H9 (cell line): ENCODE measurements around the gene SNTG2. TPM values are rescaled to one million over a fixed set of nuclear protein-coding genes. Genes with fewer than 3 reads are reported as not detected.
A peak's percentile ranks its signal among the peaks of the same experiment; 100 is the strongest.

Experiments
- DNase-seq: peaks from one replicate; pipeline ENCODE4 v3.0.0-alpha.2; 2017
- H2AFZ ChIP-seq: one replicate; pipeline ENCODE4 v1.6.1; 2013; ENCODE audit warnings: mild to moderate bottlenecking, low read length, control low read depth, moderate library complexity
- H2AK5ac ChIP-seq: 2 replicates; pipeline ENCODE4 v1.6.1; 2013; ENCODE audit warnings: low read length, control low read depth, mixed read lengths; ENCODE audit not compliant: insufficient read length
- H2BK120ac ChIP-seq: one replicate; pipeline ENCODE4 v1.6.1; 2013; ENCODE audit warnings: low read depth, mild to moderate bottlenecking, low read length, control low read depth, inconsistent platforms; ENCODE audit not compliant: poor library complexity, severe bottlenecking
- H2BK12ac ChIP-seq: 2 replicates; pipeline ENCODE4 v1.6.1; 2013; ENCODE audit warnings: low read length, control low read depth, mixed read lengths, low read depth; ENCODE audit not compliant: insufficient read length
- H2BK15ac ChIP-seq: 2 replicates; pipeline ENCODE4 v1.6.1; 2013; ENCODE audit warnings: low read depth, low read length, control low read depth
- H2BK20ac ChIP-seq: one replicate; pipeline ENCODE4 v1.6.1; 2013; ENCODE audit warnings: low read depth, mild to moderate bottlenecking, low read length, control low read depth, inconsistent platforms; ENCODE audit not compliant: poor library complexity, severe bottlenecking
- H2BK5ac ChIP-seq: 2 replicates; pipeline ENCODE4 v1.6.1; 2013; ENCODE audit warnings: low read length, control low read depth, mixed read lengths; ENCODE audit not compliant: insufficient read length
- H3K14ac ChIP-seq: 2 replicates; pipeline ENCODE4 v1.6.1; 2013; ENCODE audit warnings: low read length, control low read depth; ENCODE audit not compliant: insufficient read depth
- H3K18ac ChIP-seq: 2 replicates; pipeline ENCODE4 v1.6.1; 2013; ENCODE audit warnings: low read depth, mild to moderate bottlenecking, mixed read lengths, low read length, control low read depth; ENCODE audit not compliant: insufficient read length
- H3K23ac ChIP-seq: 2 replicates; pipeline ENCODE4 v1.6.1; 2013; ENCODE audit warnings: low read length, control low read depth, mixed read lengths, low read depth; ENCODE audit not compliant: insufficient read length
- H3K23me2 ChIP-seq: 2 replicates; pipeline ENCODE4 v1.6.1; 2013; ENCODE audit warnings: low read depth, mild to moderate bottlenecking, mixed read lengths, low read length, control low read depth; ENCODE audit not compliant: insufficient read length, poor library complexity, severe bottlenecking
- H3K27ac ChIP-seq: 2 replicates; pipeline ENCODE4 v1.5.1; 2013; ENCODE audit warnings: low read length, control low read depth, mixed read lengths, low read depth; ENCODE audit not compliant: insufficient read length
- H3K27me3 ChIP-seq: 2 replicates; pipeline ENCODE4 v1.6.1; 2013; ENCODE audit warnings: low read length, control low read depth, inconsistent platforms; ENCODE audit not compliant: insufficient read depth
- H3K4ac ChIP-seq: 2 replicates; pipeline ENCODE4 v1.6.1; 2013; ENCODE audit warnings: low read depth, mild to moderate bottlenecking, control low read depth, inconsistent platforms, low read length, moderate library complexity
- H3K4me1 ChIP-seq: 2 replicates; pipeline ENCODE4 v1.6.1; 2013; ENCODE audit warnings: low read length, control low read depth, inconsistent platforms; ENCODE audit not compliant: insufficient read depth
- H3K4me2 ChIP-seq: 2 replicates; pipeline ENCODE4 v1.6.1; 2013; ENCODE audit warnings: low read length, control low read depth, mixed read lengths; ENCODE audit not compliant: insufficient read length, insufficient read depth
- H3K56ac ChIP-seq: 2 replicates; pipeline ENCODE4 v1.6.1; 2013; ENCODE audit warnings: low read depth, mild to moderate bottlenecking, mixed read lengths, low read length, control low read depth; ENCODE audit not compliant: insufficient read length
- H3K79me1 ChIP-seq: 2 replicates; pipeline ENCODE4 v1.6.1; 2013; ENCODE audit warnings: low read depth, mild to moderate bottlenecking, moderate library complexity, low read length, control low read depth, inconsistent platforms; ENCODE audit not compliant: insufficient read depth, poor library complexity, severe bottlenecking
- H3K79me2 ChIP-seq: 2 replicates; pipeline ENCODE4 v1.6.1; 2013; ENCODE audit warnings: low read length, control low read depth, inconsistent platforms; ENCODE audit not compliant: insufficient read depth
- H3K9ac ChIP-seq: 2 replicates; pipeline ENCODE4 v1.6.1; 2013; ENCODE audit warnings: low read length, control low read depth, mixed read lengths; ENCODE audit not compliant: insufficient read length; ENCODE audit errors: extremely low read depth
- H3K9me3 ChIP-seq: one replicate; pipeline ENCODE4 v1.6.1; 2013; ENCODE audit warnings: low read depth, low read length, inconsistent platforms; ENCODE audit not compliant: control insufficient read depth
- H3T11ph ChIP-seq: one replicate; pipeline ENCODE4 v1.6.1; 2013; ENCODE audit warnings: mild to moderate bottlenecking, low read length, control low read depth, inconsistent platforms
- H4K20me1 ChIP-seq: one replicate; pipeline ENCODE4 v1.6.1; 2013; ENCODE audit not compliant: control insufficient read depth, insufficient read length, insufficient read depth
- H4K5ac ChIP-seq: 2 replicates; pipeline ENCODE4 v1.6.1; 2013; ENCODE audit warnings: low read depth, mild to moderate bottlenecking, mixed read lengths, low read length, control low read depth; ENCODE audit not compliant: insufficient read length
- H4K8ac ChIP-seq: replicated peaks from 2 replicates; pipeline ENCODE4 v1.6.1; 2013; ENCODE audit warnings: low read length, control low read depth, mixed read lengths, low read depth; ENCODE audit not compliant: insufficient read length
- H4K91ac ChIP-seq: 2 replicates; pipeline ENCODE4 v1.6.1; 2013; ENCODE audit warnings: low read depth, mild to moderate bottlenecking, moderate library complexity, mixed read lengths, low read length, control low read depth; ENCODE audit not compliant: insufficient read length
- H3K27ac Mint-ChIP-seq, 3 experiments: 2 replicates in 2 of 3; 3 replicates in 1 of 3; pipeline ENCODE4 v1.8.0; 2020 to 2021; ENCODE audit warnings: mixed read lengths in 3 of 3, mild to moderate bottlenecking in 1 of 3, moderate library complexity in 1 of 3
- H3K27me3 Mint-ChIP-seq: 2 replicates; pipeline ENCODE4 v1.8.0; 2021; ENCODE audit warnings: low read depth, mild to moderate bottlenecking, moderate library complexity, mixed read lengths
- H3K36me3 Mint-ChIP-seq, 3 experiments: 2 replicates in 2 of 3; 3 replicates in 1 of 3; pipeline ENCODE4 v1.8.0; 2020 to 2021; ENCODE audit warnings: low read depth in 3 of 3, mixed read lengths in 3 of 3; ENCODE audit not compliant: insufficient read depth in 1 of 3
- H3K4me1 Mint-ChIP-seq, 2 experiments: 2 replicates each; pipeline ENCODE4 v1.8.0; 2020; ENCODE audit warnings: mixed read lengths in 2 of 2
- H3K4me3 Mint-ChIP-seq, 2 experiments: 2 replicates in 1 of 2; 3 replicates in 1 of 2; pipeline ENCODE4 v1.8.0; 2020 to 2021; ENCODE audit warnings: mild to moderate bottlenecking in 2 of 2, mixed read lengths in 2 of 2, moderate library complexity in 1 of 2
- H3K9me3 Mint-ChIP-seq, 2 experiments: 2 replicates in 1 of 2; 3 replicates in 1 of 2; pipeline ENCODE4 v1.8.0; 2020; ENCODE audit warnings: mild to moderate bottlenecking in 2 of 2, mixed read lengths in 2 of 2, moderate library complexity in 1 of 2
- WGBS: extraction: QIAGEN DNeasy Blood & Tissue Kit; methylation state at CpG from one replicate; pipeline ENCODE4 v1.1.7; 2013; ENCODE audit warnings: missing lambda C conversion rate, low lambda C conversion rate, mixed read lengths; ENCODE audit not compliant: insufficient read length; ENCODE audit errors: extremely low coverage; 5-methylcytosine and 5-hydroxymethylcytosine counted together
- long read RNA-seq: library from polyadenylated mRNA; unstranded; transcript quantifications from one replicate; pipeline ENCODE4 v2.0.0, GENCODE V29; 2020
- total RNA-seq: library from RNA; stranded (reverse); gene quantifications from 2 replicates; pipeline ENCODE4 v1.2.1, GENCODE V29; 2021
- TF ChIP-seq, protein P1 (sequence below): fragments of 200-600 bp; sonication (generic); conservative IDR thresholded peaks from 3 replicates; pipeline ENCODE4 v1.8.0; 2021; ENCODE audit warnings: antibody characterized with exemption, mild to moderate bottlenecking

The SNTG2 gene
- total RNA-seq, result 12.7 and 13.2 TPM in 2 replicates
- long read RNA-seq, partial matches to known transcripts, result 0 of 12 reads
- long read RNA-seq, other reads (novel, unspliced or antisense), result 12 of 12 reads

DNA sequence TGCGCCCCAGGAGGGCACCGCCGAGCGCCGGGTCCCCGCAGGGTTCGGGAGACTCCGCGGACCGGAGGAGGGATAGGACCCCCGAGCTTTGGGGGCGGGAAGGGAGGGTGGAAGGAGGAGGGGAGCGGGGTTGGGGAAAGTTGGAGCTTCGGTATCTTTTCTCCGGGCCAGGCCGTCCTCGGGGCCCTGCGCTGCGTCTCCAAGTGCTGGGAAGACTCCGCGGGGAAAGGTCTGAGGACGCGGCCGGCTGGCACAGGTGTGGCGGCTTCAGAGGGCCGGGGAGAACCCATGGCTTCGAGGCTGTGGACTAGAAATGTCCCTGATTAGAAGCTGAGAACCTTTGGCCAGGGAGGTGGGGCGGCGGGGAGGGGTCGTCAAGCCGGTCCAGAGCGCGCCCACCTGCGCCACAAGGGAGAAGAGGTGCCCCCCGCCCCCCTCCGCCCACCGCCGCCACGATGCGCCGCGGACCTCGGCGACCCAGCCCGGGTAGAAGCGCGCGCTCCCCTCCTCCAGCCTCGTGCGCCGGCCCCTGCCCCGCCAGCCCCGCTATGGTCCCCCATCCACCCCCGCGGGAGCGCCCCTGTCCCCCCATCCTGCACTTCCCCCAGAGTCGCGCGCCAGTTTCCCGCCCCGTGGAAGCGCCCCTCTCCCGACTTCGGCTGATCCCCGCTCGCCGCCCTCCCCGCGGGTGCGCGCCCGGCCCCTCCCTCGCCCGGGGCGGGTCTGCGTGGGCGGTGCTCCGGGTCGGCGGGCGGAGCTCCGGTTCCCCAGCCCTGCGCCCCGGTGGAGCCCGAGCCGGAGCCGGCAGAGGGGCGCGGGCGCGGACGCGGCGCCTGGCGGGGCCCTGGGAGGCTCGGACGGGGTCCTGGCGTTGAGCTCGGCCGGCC, at the start of gene SNTG2:
SNTG2 (plus strand) TSS at position 770 of the 887 bp plus-strand sequence. CDS start 148 bp downstream, outside the sequence.
- H3K18ac ChIP-seq, result peak within 1 kb of the TSS; percentile 44
- peaks cover 62 to 68% of the 10 kb centered on the region in 2 experiments for H3K4me1 Mint-ChIP-seq
- peaks cover 2% of the 10 kb centered on the region; the same call in 1 of the 2 replicates for H3K79me2 ChIP-seq
- H3K14ac ChIP-seq, result peak within 1 kb of the TSS; percentile 12
- H3K27ac ChIP-seq, result no peak within 1 kb of the TSS
- peak within 1 kb of the TSS; percentile 82 for H3K4me2 ChIP-seq
- peaks cover 10% of the 10 kb centered on the region for H3K4me1 ChIP-seq
- H3K9me3 ChIP-seq, result no peaks in the 10 kb centered on the region
- peak; percentile 61 for DNase-seq
- no peak within 1 kb of the TSS for H3K23ac ChIP-seq
- H3K27ac Mint-ChIP-seq, result peak within 1 kb of the TSS; percentile 67 to 92 (median 75); a peak in 5 of 7 replicates
- WGBS, result no CpG with 5 or more reads among the region's 100 CpGs
- H3K27me3 ChIP-seq, result no peaks in the 10 kb centered on the region
- H3K27me3 Mint-ChIP-seq, result peaks cover 11% of the 10 kb centered on the region
- H3K4me3 Mint-ChIP-seq, result peak within 1 kb of the TSS; percentile 74 to 88
- no peak within 1 kb of the TSS for H2BK12ac ChIP-seq
- peaks cover 15% of the 10 kb centered on the region for H3K23me2 ChIP-seq
- peaks cover 3% of the 10 kb centered on the region for H3K79me1 ChIP-seq
- no peak within 1 kb of the TSS for H3T11ph ChIP-seq
- no peak within 1 kb of the TSS for H2AFZ ChIP-seq
- peaks cover 0 to 3% (median 0%) of the 10 kb centered on the region in 3 experiments; a peak in 2 of 7 replicates for H3K36me3 Mint-ChIP-seq
- H3K4ac ChIP-seq, result no peak within 1 kb of the TSS
- no peak within 1 kb of the TSS for H2BK120ac ChIP-seq
- no peak within 1 kb of the TSS for H2BK20ac ChIP-seq
- TF ChIP-seq, protein P1, sequence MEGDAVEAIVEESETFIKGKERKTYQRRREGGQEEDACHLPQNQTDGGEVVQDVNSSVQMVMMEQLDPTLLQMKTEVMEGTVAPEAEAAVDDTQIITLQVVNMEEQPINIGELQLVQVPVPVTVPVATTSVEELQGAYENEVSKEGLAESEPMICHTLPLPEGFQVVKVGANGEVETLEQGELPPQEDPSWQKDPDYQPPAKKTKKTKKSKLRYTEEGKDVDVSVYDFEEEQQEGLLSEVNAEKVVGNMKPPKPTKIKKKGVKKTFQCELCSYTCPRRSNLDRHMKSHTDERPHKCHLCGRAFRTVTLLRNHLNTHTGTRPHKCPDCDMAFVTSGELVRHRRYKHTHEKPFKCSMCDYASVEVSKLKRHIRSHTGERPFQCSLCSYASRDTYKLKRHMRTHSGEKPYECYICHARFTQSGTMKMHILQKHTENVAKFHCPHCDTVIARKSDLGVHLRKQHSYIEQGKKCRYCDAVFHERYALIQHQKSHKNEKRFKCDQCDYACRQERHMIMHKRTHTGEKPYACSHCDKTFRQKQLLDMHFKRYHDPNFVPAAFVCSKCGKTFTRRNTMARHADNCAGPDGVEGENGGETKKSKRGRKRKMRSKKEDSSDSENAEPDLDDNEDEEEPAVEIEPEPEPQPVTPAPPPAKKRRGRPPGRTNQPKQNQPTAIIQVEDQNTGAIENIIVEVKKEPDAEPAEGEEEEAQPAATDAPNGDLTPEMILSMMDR, result no peak
- no peak within 1 kb of the TSS for H2BK15ac ChIP-seq
- no peak within 1 kb of the TSS for H2AK5ac ChIP-seq
- no peak within 1 kb of the TSS for H3K56ac ChIP-seq
- H2BK5ac ChIP-seq, result no peak within 1 kb of the TSS
- H4K8ac ChIP-seq, result no peak within 1 kb of the TSS
- peaks cover 0 to under 1% of the 10 kb centered on the region in 2 experiments; a peak in 2 of 5 replicates for H3K9me3 Mint-ChIP-seq
- H3K9ac ChIP-seq, result peak within 1 kb of the TSS; percentile 33
- H4K91ac ChIP-seq, result no peak within 1 kb of the TSS
- no peak within 1 kb of the TSS for H4K5ac ChIP-seq
- no peaks in the 10 kb centered on the region for H4K20me1 ChIP-seq
